HEK293 (cell line): ENCODE results near the gene ZDHHC14.

Experiments used
- SALL2 ChIP-seq: fragments of 450-650 bp; formaldehyde crosslinking; IDR thresholded peaks from 2 replicates; pipeline ENCODE4 v1.5.0; 2017; ENCODE audit warnings: missing biosample characterization, mild to moderate bottlenecking, missing genetic modification characterization, borderline replicate concordance
- ZNF266 ChIP-seq: fragments of 450-650 bp; formaldehyde crosslinking; IDR thresholded peaks from 2 replicates; pipeline ENCODE4 v1.5.1; 2016; ENCODE audit warnings: missing biosample characterization, missing genetic modification characterization, low read depth
- ZNF580 ChIP-seq: fragments of 450-650 bp; formaldehyde crosslinking; IDR thresholded peaks from 2 replicates; pipeline ENCODE4 v1.5.1; 2016; ENCODE audit warnings: missing biosample characterization, missing genetic modification characterization
- ZNF785 ChIP-seq: fragments of 450-650 bp; formaldehyde crosslinking; IDR thresholded peaks from 2 replicates; pipeline ENCODE4 v1.5.1; 2016; ENCODE audit warnings: missing biosample characterization, missing genetic modification characterization

GRCh38 chr6:157603314-157603940 lies 222.4 kb downstream of the ZDHHC14 start:
- TF ChIP-seq ZNF580 (no peak), ZNF266 (no peak), SALL2 (tag by site-specific recombination) (no peak), ZNF785 (tag by site-specific recombination) (no peak)
